Rectal smooth muscle tissue (tissue), 1 donor: ENCODE results near the gene MIB1.
A peak's percentile ranks its signal among the peaks of the same experiment; 100 is the strongest.

ENCODE experiments used
- H3K27ac ChIP-seq: one replicate; pipeline ENCODE4 v1.7.0; 2013; ENCODE audit warnings: low read depth, low read length, inconsistent platforms
- H3K27me3 ChIP-seq: one replicate; pipeline ENCODE4 v1.7.0; 2013; ENCODE audit warnings: low read length; ENCODE audit not compliant: control insufficient read depth, insufficient read depth
- H3K36me3 ChIP-seq: one replicate; pipeline ENCODE4 v1.7.0; 2013; ENCODE audit warnings: low read length; ENCODE audit not compliant: control insufficient read depth, insufficient read depth
- H3K4me1 ChIP-seq: one replicate; pipeline ENCODE4 v1.7.0; 2013; ENCODE audit warnings: low read length; ENCODE audit not compliant: control insufficient read depth, insufficient read depth
- H3K4me3 ChIP-seq: one replicate; pipeline ENCODE4 v1.7.0; 2013; ENCODE audit warnings: low read length
- H3K9ac ChIP-seq: one replicate; pipeline ENCODE4 v1.7.0; 2013; ENCODE audit warnings: low read length

Gene MIB1

DNA sequence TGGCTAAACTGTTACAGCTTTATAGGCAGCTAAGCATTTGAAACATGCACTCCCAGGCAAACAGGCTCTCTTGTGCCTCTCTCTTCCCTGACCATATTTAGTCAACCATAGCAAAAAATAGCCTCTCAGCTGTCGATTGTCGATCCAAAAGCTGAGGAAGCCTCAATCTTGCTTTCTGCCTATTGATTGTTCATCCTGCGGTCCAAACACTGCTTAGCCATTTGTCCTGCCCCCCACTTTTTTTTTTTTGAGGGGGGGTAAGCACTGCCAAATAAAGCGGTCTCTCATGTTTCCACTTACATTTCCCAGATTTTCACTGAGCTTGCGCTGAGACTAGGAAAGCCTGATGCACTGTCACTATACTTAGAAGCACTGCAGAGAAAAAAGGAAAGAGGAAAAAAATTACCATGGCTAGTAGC, 90.8 kb downstream of the MIB1 start:
- H3K4me3 ChIP-seq = peak overlapping the region; percentile 60
- no peaks in the 10 kb centered on the region for H3K27me3 ChIP-seq
- H3K27ac ChIP-seq = peak overlapping the region; percentile 77
- H3K36me3 ChIP-seq = no peaks in the 10 kb centered on the region
- peaks cover 10% of the 10 kb centered on the region for H3K4me1 ChIP-seq
- H3K9ac ChIP-seq = no peak overlapping the region

DNA sequence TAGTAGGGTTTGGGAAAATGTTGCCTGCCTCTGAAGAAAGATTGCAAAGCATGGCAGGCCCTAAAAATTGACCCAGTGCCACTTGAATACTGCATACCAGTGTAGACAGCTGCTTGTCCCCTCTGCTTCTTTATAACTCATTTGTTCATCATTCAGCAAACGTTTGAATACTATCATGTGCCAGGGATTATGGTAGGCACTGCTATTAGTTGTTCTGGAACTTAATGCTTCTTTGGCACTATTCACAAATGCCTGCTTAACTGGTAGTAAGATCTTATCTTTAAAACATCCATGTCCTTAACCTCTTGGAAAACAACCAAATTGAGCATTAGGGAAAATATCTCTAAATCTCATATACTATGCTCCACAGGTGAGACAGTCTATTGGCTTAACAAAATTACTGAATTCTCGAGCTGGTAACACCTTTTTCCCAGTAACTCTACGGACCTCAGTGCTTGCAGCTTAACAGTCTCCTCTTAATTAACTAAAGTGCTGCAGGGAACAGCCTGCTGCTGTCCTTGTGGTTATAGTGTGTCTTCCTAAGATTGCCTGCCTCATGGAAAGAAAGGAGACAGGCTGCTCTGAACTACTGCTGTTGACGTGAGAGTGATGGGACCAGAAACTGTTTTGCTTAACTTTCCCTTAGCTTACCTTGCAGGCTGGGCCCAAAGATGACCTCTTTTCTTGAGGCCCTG, 93.2 kb downstream of the MIB1 start:
- no peaks in the 10 kb centered on the region for H3K27me3 ChIP-seq
- H3K36me3 ChIP-seq = no peaks in the 10 kb centered on the region
- no peak overlapping the region for H3K4me3 ChIP-seq
- H3K4me1 ChIP-seq = peaks cover 5% of the 10 kb centered on the region
- H3K9ac ChIP-seq = no peak overlapping the region
- no peak overlapping the region for H3K27ac ChIP-seq

DNA sequence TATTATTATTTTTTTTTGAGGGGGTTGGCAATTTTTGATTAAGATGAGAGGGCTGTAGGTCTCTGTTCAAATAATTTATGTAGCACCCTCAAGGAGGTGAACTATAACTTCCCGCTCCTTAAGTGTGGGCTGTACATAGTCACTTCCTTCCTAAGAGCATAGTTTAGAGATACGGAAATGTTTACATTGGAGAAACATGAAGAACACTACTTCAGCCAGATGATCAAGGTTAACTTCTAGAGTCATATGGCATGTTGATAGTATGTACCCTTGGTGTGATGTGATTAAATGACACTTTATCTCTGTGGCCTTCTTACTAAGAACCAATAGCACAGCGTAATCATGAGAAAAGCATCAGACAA, 93.7 kb downstream of the MIB1 start:
- H3K4me3 ChIP-seq = no peak overlapping the region
- peaks cover 2% of the 10 kb centered on the region for H3K4me1 ChIP-seq
- H3K36me3 ChIP-seq = no peaks in the 10 kb centered on the region
- no peak overlapping the region for H3K27ac ChIP-seq
- H3K27me3 ChIP-seq = no peaks in the 10 kb centered on the region
- no peak overlapping the region for H3K9ac ChIP-seq

DNA sequence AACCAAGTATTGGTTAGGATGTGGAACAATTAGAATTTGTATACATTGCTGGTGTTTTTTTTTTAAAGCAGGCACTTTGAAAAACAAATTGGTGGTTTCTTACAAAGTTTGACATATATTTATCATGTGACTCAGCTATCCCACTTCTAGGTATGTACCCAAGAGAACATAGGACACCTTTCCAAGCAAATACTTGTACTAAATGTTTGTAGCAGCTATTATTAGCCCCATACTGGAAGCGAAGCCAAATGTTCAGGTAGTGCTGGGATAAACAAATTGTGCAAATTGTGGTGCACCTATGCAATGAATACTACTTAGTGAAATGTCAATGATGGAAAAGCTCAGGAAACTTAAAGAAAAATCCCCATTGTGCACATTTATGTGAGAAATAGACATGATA, 101.0 kb downstream of the MIB1 start:
- Histone ChIP-seq H3K9ac (no peak overlapping the region), H3K4me3 (no peak overlapping the region), H3K27ac (no peak overlapping the region), H3K27me3 (no peaks in the 10 kb centered on the region), H3K4me1 (no peaks in the 10 kb centered on the region), H3K36me3 (peaks cover 3% of the 10 kb centered on the region)

DNA sequence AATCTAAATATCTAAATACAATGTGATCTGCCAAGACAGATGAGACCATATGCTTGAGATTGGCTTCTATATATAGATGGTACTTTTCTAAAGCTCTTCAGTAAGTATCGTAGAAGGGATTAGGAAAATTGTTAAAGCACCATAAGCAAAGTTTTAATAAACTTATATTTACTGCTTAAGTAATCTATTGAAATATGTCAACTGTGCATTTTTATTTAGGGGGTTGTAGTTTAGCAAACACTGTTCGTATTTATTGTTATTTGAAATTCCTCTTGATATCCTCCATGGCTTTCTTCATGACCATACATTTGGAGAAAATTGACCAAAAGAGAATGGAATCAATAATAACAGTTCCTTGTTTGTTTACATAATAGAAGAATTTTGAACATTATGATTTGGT, 102.7 kb downstream of the MIB1 start:
- H3K36me3 ChIP-seq = peaks cover 3% of the 10 kb centered on the region
- H3K9ac ChIP-seq = no peak overlapping the region
- no peaks in the 10 kb centered on the region for H3K27me3 ChIP-seq
- H3K27ac ChIP-seq = no peak overlapping the region
- no peak overlapping the region for H3K4me3 ChIP-seq
- no peaks in the 10 kb centered on the region for H3K4me1 ChIP-seq

DNA sequence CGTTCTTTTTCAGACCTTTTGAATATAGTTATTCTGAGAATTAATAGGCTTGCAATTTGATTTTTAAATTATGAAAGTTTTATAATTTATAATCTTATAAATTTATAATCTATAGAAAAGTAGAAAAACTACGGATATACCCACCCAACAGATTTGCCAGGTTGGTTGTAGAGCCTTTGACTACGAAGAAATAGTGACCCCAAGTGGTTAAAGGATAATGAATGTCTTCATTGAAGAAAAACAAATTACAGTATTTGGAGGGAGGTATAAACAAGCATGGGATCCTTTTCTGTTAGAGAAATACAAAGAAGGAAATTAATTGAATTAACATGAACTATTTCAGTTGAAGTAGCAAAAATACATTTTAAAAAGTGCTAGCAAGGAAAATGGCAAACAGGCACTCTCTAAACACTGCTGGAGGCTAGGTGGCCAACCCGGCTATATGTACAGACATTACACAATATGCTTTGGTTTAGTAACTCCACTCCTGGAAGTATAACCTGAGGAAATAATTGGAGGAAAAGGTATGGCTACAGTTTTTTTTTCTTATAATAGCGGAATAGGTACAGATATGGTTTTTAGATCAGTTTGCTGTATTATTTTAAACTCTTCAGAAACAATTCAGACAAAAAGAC, 110.9 kb downstream of the MIB1 start:
- no peaks in the 10 kb centered on the region for H3K4me1 ChIP-seq
- H3K36me3 ChIP-seq = no peaks in the 10 kb centered on the region
- H3K27ac ChIP-seq = no peak overlapping the region
- H3K4me3 ChIP-seq = no peak overlapping the region
- no peaks in the 10 kb centered on the region for H3K27me3 ChIP-seq
- no peak overlapping the region for H3K9ac ChIP-seq

DNA sequence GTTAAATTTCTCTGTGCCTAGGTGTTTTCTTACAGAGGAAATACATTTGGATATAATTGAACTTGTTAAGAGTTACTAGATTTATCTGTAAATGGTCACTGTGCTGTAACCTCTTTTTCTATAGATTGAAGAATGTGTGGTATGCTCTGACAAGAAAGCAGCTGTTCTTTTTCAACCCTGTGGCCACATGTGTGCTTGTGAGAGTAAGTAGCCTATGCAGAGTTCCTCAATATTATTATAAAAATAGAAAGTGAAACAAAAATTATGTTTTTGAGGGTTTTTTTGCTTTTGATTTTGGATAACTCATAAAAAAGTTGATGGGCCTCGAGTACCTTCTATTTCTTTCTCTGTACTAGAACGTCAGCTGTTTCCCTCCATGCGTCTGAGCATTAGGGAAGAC, 112.4 kb downstream of the MIB1 start:
- H3K4me3 ChIP-seq = no peak overlapping the region
- H3K36me3 ChIP-seq = no peaks in the 10 kb centered on the region
- H3K27me3 ChIP-seq = no peaks in the 10 kb centered on the region
- no peak overlapping the region for H3K27ac ChIP-seq
- H3K9ac ChIP-seq = no peak overlapping the region
- H3K4me1 ChIP-seq = no peaks in the 10 kb centered on the region

DNA sequence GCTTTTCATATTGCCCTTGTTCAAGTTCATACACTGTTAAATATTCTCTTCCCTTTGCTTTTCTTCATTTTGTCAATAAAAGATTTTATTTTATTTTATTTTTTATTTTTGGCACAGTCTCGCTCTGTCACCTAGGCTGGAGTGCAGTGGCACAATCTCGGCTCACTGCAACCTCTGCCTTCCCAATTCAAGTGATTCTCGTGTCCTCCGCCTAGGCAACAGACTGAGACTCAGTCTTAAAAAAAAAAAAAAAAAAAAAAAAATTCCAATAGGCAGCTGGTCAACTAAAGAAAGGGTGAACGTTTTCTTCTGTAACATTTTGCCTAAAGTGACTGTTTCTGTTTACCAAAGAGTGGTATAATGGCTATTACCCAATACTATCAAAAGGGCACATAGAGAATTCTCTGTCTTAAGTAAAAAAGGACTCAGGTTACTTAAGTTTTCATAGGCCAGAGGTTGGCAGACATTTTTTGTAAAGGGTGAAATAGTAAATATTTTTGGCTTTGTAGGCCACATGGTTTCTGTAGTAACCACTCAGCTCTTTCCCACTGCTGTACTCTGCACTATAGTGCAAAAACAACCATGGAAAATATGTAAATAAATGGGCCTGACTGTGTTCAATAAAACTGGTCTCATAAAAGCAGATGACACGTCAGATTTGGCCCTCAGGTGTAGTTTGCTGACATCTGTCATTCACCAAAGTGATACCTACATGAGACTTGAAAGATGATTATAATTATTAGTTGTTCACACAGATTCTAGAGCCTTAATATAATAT, 113.4 kb downstream of the MIB1 start:
- H3K9ac ChIP-seq = no peak overlapping the region
- no peaks in the 10 kb centered on the region for H3K36me3 ChIP-seq
- no peaks in the 10 kb centered on the region for H3K4me1 ChIP-seq
- H3K27me3 ChIP-seq = no peaks in the 10 kb centered on the region
- no peak overlapping the region for H3K27ac ChIP-seq
- no peak overlapping the region for H3K4me3 ChIP-seq

DNA sequence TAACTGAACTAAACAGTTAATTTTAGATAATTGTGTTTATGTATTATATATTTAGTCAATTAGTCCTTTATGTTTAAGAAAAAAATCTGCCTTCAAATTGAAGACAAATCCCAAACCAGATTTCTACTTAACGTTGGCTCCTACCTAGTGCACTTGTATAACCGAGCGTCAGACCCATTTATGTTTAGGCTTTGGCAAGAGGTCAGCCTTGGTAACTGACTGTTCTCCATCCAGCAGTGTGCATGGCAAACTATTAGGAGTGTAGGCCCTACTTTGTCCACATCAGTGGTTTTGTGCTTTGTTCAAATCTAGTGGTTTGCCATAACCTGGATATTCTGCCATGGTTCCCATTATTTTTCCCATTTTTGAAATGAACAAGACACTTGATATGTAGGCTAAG, 114.8 kb downstream of the MIB1 start:
- no peak overlapping the region for H3K4me3 ChIP-seq
- no peaks in the 10 kb centered on the region for H3K27me3 ChIP-seq
- H3K27ac ChIP-seq = no peak overlapping the region
- no peaks in the 10 kb centered on the region for H3K4me1 ChIP-seq
- no peaks in the 10 kb centered on the region for H3K36me3 ChIP-seq
- no peak overlapping the region for H3K9ac ChIP-seq

DNA sequence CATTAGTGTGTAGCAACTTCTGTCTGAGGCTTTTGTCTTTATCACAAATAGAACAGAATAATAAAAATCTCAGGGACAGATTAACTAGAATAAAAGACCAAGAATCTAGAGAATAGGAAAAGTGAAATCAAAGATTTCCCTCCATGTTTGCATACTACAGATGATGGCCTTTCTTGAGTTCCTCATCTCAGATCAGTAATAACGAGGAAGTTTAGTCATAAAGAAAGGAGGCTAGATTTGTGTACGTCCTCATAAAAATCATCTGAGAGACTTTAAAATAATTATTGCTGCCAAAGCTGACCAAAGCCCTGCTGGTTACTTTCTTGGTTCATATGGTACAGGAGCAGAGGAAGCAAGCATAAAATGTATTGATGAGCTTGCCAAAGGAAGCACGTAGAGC, 117.3 kb downstream of the MIB1 start:
- Histone ChIP-seq H3K4me3 (no peak overlapping the region), H3K27ac (no peak overlapping the region), H3K36me3 (peaks cover 3% of the 10 kb centered on the region), H3K9ac (no peak overlapping the region), H3K27me3 (no peaks in the 10 kb centered on the region), H3K4me1 (no peaks in the 10 kb centered on the region)

DNA sequence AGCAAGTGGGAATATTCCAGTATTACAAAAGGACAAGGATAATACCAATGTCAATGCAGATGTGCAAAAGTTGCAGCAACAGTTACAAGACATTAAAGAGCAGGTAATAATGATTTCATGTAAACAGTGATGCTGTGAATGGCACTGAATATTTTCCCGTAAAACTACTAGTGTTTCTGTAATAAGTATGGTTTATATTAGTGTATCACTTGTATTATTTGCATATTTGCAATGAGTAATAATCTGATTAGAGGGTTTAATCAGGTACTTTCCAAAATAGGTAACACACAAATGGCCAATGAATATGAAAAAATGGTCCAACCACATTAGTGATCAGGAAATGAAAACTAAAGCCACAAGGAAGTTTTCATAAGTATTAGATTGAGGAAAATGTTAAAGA, 118.0 kb downstream of the MIB1 start:
- Histone ChIP-seq H3K36me3 (peaks cover 3% of the 10 kb centered on the region), H3K4me1 (no peaks in the 10 kb centered on the region), H3K9ac (no peak overlapping the region), H3K27me3 (no peaks in the 10 kb centered on the region), H3K4me3 (no peak overlapping the region), H3K27ac (no peak overlapping the region)

DNA sequence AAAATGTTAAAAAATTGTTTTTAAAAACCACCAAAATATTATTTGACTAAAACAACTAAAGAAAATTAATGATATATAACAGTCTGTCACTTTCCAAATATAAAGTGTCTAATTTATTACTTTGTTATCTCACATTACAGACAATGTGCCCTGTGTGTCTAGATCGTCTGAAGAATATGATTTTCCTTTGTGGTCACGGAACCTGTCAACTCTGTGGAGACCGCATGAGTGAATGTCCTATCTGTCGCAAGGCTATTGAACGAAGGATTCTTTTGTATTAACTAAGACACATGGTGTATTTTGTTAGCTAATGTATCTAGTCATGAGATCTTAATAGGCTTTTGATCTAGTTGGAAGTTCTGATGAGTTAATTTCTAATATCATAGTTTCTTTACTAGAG, 123.8 kb downstream of the MIB1 start:
- H3K4me1 ChIP-seq = no peaks in the 10 kb centered on the region
- H3K4me3 ChIP-seq = no peak overlapping the region
- no peak overlapping the region for H3K9ac ChIP-seq
- no peaks in the 10 kb centered on the region for H3K27me3 ChIP-seq
- H3K36me3 ChIP-seq = peaks cover 3% of the 10 kb centered on the region
- no peak overlapping the region for H3K27ac ChIP-seq
